Loucy (cell line): ENCODE results near the gene CFAP300.

Experiments
- H2AFZ ChIP-seq: fragments of 200-600 bp; sonication (generic); 2 replicates; pipeline ENCODE4 v1.6.0; 2016; ENCODE audit warnings: antibody characterized with exemption, mild to moderate bottlenecking, low read length, moderate library complexity
- H3F3A ChIP-seq: fragments of 200-600 bp; 2 replicates; pipeline ENCODE4 v1.6.0; 2016; ENCODE audit warnings: antibody characterized with exemption, low read depth, mild to moderate bottlenecking
- H3K27me3 ChIP-seq: fragments of 200-600 bp; sonication (generic); 2 replicates; pipeline ENCODE4 v1.6.1; 2014; ENCODE audit warnings: low read length, mild to moderate bottlenecking; ENCODE audit not compliant: insufficient read depth, poor library complexity, severe bottlenecking
- H3K36me3 ChIP-seq: fragments of 200-600 bp; sonication (generic); 2 replicates; pipeline ENCODE4 v1.6.1; 2016; ENCODE audit warnings: low read length; ENCODE audit not compliant: insufficient read depth
- H3K4me1 ChIP-seq: fragments of 200-600 bp; sonication (generic); 2 replicates; pipeline ENCODE4 v1.5.1; 2014; ENCODE audit warnings: low read length, mild to moderate bottlenecking; ENCODE audit not compliant: insufficient read depth, poor library complexity, severe bottlenecking
- H3K4me2 ChIP-seq: fragments of 200-600 bp; sonication (generic); 2 replicates; pipeline ENCODE4 v1.6.0; 2014; ENCODE audit warnings: antibody characterized with exemption, low read length, low read depth, mild to moderate bottlenecking; ENCODE audit not compliant: poor library complexity, severe bottlenecking
- H3K4me3 ChIP-seq: fragments of 200-600 bp; sonication (generic); 2 replicates; pipeline ENCODE4 v1.5.1; 2014; ENCODE audit warnings: low read length, mild to moderate bottlenecking, mixed read lengths; ENCODE audit not compliant: poor library complexity, severe bottlenecking
- H3K79me2 ChIP-seq: fragments of 200-600 bp; sonication (generic); 2 replicates; pipeline ENCODE4 v1.6.1; 2014; ENCODE audit warnings: low read length; ENCODE audit not compliant: insufficient read depth
- H3K9ac ChIP-seq: fragments of 200-600 bp; sonication (generic); 2 replicates; pipeline ENCODE4 v1.6.0; 2014; ENCODE audit warnings: mild to moderate bottlenecking, low read depth, low read length, moderate library complexity; ENCODE audit not compliant: poor library complexity, severe bottlenecking
- H3K9me2 ChIP-seq: fragments of 200-600 bp; sonication (generic); replicated peaks from 2 replicates; pipeline ENCODE4 v1.6.1; 2016; ENCODE audit warnings: low read depth, low read length, mixed read lengths
- H3K9me3 ChIP-seq: fragments of 200-600 bp; sonication (generic); 2 replicates; pipeline ENCODE4 v1.6.1; 2014; ENCODE audit warnings: mild to moderate bottlenecking, antibody characterized with exemption, low read length, low read depth; ENCODE audit not compliant: insufficient read depth
- H4K20me1 ChIP-seq: fragments of 200-600 bp; sonication (generic); 2 replicates; pipeline ENCODE4 v1.6.0; 2014; ENCODE audit warnings: antibody characterized with exemption, low read length, mild to moderate bottlenecking; ENCODE audit not compliant: insufficient read depth, poor library complexity, severe bottlenecking
- CTCF ChIP-seq: fragments of 200-600 bp; sonication (generic); conservative IDR thresholded peaks from 2 replicates; pipeline ENCODE4 v1.5.1; 2014; ENCODE audit warnings: mild to moderate bottlenecking, antibody characterized with exemption, low read length
- EZH2phosphoT487 ChIP-seq: fragments of 200-600 bp; IDR thresholded peaks from 2 replicates; pipeline ENCODE4 v1.6.1; 2018; ENCODE audit warnings: antibody characterized with exemption, mild to moderate bottlenecking, moderate library complexity, borderline replicate concordance

CFAP300 gene

DNA sequence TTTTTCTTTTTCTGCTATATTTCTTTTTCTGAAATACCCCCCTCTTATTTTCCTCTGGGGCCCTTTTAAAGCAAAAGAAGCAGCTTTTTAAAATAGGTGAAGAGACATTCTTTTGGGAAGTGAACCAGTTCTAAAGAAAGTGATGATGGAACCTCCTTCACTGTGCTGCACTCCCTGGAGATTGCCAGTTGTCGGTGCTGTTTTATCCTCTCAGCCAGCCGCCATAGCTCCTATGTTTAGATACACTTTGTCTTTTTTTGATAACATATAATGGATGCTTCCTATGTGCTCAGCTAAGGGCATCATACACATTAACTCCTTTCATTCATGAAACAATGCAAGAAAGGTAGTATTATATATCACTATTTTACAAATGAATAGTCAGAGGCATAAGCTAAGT is 14.0 kb downstream of the CFAP300 start:
- no peak for TF ChIP-seq CTCF
- TF ChIP-seq EZH2phosphoT487, result no peak
- no peaks in the 10 kb centered on the region for H4K20me1 ChIP-seq
- no peaks in the 10 kb centered on the region for H3F3A ChIP-seq
- H3K9me2 ChIP-seq, result no peaks in the 10 kb centered on the region
- no peaks in the 10 kb centered on the region for H3K79me2 ChIP-seq
- H3K9me3 ChIP-seq, result no peaks in the 10 kb centered on the region
- no peaks in the 10 kb centered on the region for H3K36me3 ChIP-seq
- H3K4me2 ChIP-seq, result no peak overlapping the region
- H3K4me1 ChIP-seq, result no peaks in the 10 kb centered on the region
- H3K4me3 ChIP-seq, result no peak overlapping the region
- no peak overlapping the region for H2AFZ ChIP-seq
- H3K27me3 ChIP-seq, result no peaks in the 10 kb centered on the region
- H3K9ac ChIP-seq, result no peak overlapping the region

GRCh38 chr11:102062106-102062505 is 14.9 kb downstream of the CFAP300 start:
- H3K4me3 ChIP-seq, result no peak overlapping the region
- H3F3A ChIP-seq, result no peaks in the 10 kb centered on the region
- H3K79me2 ChIP-seq, result no peaks in the 10 kb centered on the region
- H4K20me1 ChIP-seq, result no peaks in the 10 kb centered on the region
- no peaks in the 10 kb centered on the region for H3K9me2 ChIP-seq
- no peaks in the 10 kb centered on the region for H3K9me3 ChIP-seq
- no peak overlapping the region for H3K9ac ChIP-seq
- H3K4me2 ChIP-seq, result no peak overlapping the region
- H3K36me3 ChIP-seq, result no peaks in the 10 kb centered on the region
- no peaks in the 10 kb centered on the region for H3K4me1 ChIP-seq
- TF ChIP-seq CTCF (no peak), EZH2phosphoT487 (no peak)
- no peak overlapping the region for H2AFZ ChIP-seq
- no peaks in the 10 kb centered on the region for H3K27me3 ChIP-seq

DNA sequence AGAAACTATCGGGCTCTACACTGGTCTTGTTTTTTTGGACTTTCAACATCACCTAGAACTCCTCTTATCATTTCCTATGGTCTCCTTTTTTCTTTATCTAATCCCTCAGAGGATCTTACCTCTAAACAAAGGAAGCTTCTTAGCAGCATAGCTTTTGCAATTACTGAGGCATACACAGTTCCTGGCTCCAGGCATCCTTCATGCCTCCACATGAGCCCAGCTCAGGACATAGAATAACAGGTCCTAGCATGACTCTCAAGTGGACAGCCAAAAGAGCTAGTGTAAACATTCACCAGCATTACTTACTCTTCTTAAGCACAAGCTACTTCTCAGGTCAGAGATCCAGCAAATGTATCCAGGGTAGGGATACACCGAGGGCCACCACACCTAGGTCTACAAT is 17.1 kb downstream of the CFAP300 start:
- Histone ChIP-seq H3F3A (no peaks in the 10 kb centered on the region), H3K36me3 (no peaks in the 10 kb centered on the region), H2AFZ (no peak overlapping the region), H4K20me1 (no peaks in the 10 kb centered on the region), H3K79me2 (no peaks in the 10 kb centered on the region), H3K27me3 (no peaks in the 10 kb centered on the region), H3K4me3 (no peak overlapping the region), H3K9me3 (no peaks in the 10 kb centered on the region), H3K4me2 (no peak overlapping the region), H3K4me1 (no peaks in the 10 kb centered on the region), H3K9me2 (no peaks in the 10 kb centered on the region), H3K9ac (no peak overlapping the region)
- TF ChIP-seq EZH2phosphoT487, result no peak
- no peak for TF ChIP-seq CTCF
